ENCODE data around the gene PRLHR.
A peak's percentile ranks its signal among the peaks of the same experiment; 100 is the strongest.

The PRLHR gene

DNA sequence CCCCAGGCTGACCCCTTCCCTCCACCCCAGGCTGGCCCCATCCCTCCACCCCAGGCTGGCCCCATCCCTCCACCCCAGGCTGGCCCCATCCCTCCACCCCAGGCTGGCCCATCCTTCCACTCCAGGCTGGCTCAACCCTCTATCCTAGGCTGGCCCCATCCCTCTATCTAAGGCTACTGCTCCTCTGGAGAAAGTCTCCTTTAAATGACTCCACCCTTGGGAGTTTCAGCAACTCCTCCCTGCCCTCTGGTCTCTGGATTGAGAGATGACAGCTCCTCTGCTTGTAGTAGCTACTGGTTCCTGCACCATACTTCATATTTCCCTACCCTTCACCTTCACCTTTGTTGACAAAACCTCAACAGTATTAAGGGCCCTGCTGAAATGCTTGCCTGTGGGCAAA is 8.5 kb downstream of the PRLHR start:
- no peak for DNase-seq

DNA sequence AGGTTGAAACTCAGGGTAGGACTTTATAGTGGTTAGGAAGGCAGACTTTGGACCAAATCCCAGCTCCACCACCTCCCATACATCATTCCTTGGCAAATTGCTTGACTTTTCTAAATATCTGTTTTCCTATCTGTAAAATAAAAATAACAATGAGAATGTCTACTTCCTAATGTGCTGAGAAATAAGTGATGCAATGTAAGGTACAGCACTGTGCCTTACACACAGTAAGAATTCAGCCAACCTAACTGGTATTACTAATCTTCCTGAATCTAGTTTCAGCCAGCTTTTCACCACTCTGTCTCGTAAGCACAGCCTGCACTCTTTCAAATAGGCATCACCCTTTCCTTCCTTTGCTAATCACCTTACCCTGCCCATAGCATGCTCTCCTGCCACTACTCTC is 9.7 kb downstream of the PRLHR start:
- no peak for DNase-seq

DNA sequence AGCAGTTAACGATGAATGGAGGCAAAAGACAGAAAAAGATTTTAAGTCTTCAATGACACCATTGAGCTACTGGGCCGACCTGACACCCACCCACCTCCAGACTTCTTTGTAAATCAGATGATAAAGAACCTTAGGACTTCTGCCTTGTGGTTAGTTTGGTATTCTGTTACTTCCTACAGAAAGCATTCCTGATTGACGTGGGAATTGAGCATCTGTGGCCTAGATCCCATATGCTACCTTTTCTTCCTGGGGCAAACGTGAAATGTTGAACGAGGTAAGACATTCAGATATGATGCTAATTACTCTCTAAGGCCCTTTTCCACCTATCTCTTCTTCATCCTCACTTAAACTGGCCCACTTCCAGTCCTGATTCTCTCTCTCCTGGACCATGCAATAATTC is 10.2 kb downstream of the PRLHR start:
- no peak for DNase-seq

DNA sequence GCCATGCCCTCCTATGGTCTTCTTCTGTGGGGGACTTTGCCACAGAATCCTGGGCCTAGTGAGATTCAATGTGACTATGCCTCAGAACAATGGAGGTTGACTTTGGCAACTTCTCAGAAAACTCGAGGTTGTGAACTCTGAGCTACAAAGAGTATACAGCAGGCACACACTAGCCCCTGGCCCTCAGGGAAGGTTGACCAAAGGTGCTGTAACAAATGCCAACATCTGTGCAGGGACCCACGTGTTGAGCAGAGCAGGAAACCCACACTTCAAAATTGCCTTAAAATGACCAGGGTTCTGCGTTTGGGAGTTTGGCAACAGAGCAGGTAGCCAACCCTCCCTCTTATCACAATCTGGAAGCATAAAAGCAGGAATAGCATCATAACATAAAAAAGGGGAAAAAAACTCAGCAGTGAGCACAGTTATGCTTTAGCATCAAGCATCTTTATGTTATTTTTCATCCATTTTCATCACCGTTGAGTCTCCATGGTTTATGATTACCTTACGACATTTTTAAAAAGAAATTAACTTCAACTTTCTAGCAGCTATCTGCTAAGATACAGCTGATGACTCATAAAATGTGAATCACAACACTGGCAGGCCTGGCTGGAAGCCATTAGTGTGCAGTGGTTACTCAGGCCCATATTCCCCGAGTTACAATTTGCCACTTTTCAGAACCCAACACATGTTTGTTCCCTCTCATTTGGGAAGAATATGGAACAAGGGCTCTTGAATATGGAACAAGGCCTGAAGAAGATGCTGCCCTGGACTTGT is 11.1 kb downstream of the PRLHR start:
- no peak for DNase-seq

DNA sequence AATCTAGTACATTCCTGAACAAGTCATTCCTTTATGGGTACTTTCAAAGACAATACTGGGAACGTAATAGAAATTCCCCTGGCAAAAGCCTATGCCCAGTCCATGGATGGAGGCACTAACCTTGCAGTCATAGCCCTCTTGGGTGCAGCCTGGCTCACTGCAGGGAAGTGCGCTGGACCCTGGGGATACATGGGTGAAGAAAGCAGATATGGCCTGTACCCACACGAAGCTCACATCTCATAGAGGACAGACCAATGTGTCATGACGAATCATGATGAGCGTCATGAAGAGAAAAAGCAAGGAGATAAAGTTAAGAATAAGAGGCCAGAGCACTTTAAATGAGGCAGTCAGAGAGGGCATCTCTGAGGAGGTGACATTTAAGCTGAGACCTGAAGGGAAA is 11.8 kb downstream of the PRLHR start:
- no peak for DNase-seq

DNA sequence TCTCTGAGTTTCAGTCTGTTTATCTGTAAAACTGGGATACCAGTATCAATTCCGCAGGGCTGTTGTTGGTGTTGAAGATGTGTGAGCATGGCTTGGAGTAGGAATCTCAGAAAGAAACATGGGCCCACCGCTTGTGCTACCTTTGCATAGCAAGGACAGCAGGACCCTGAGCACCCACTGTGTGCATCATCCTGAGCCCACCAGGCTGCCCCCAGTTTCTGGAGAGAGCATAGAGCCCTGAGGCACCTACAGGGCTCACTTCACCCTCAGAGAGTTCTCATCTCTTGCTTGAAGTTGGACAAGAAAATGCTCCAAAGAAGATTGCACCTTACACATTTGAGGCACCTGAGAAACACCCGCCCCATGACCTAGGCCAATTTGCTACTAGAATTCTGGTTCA is 12.9 kb downstream of the PRLHR start:
- DNase-seq = no peak

DNA sequence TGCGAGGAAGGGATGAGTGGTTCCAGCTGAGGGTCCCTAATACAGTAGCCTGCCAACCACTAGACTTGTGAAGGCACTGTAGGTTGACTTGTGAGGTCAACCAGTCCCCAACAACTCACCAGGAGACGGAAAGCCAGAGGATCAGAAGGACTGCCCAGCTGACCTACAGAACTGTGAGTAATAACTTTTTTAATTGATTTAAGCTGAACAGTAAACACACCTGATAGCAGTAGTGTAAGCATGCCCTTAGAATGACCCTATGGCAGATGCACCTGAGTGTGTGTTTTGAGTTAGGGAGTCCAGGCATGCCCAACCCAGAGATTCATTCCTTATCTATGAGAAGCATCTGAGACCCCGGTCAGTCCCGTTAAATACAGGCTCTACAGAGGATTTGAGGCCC is 14.1 kb downstream of the PRLHR start:
- DNase-seq = no peak

DNA sequence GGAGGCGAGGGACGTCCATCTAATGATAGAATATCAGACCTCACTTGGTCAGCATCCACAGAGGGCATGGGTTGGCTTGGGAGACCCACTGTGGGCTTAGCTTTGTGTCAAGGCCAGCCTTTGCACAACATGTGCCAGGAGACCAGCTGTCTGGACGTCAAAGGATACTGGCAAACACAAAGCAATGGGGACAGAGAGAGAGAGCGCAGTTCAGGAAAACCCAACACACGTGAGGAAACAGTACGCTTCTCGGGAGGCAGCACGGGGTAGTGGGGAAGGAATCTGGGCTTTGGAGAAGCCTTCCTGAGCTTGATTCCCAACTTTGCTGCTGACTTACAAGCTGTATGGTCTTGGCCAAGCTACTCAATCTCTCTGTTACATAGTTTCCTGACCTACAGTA is 14.7 kb downstream of the PRLHR start:
- DNase-seq = no peak

DNA sequence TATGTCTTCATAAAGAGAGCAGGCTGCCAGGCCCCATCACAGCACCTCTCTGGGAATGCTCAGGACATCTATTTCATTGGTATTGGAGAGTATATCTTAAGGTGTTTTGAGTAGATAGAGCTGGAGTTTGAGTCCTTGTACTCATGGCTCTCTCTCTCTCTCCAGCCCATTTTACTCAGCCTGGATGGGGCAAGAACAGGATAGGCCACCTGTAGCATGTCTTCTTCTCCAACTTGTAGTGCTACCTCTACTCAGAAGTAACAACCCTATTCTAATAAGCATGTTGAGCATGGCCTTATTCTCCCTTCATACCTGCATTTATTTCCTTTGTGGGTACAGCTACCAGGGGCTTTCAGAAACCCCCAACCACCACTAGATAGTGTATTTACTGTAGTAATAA is 21.9 kb downstream of the PRLHR start:
- no peak for DNase-seq

DNA sequence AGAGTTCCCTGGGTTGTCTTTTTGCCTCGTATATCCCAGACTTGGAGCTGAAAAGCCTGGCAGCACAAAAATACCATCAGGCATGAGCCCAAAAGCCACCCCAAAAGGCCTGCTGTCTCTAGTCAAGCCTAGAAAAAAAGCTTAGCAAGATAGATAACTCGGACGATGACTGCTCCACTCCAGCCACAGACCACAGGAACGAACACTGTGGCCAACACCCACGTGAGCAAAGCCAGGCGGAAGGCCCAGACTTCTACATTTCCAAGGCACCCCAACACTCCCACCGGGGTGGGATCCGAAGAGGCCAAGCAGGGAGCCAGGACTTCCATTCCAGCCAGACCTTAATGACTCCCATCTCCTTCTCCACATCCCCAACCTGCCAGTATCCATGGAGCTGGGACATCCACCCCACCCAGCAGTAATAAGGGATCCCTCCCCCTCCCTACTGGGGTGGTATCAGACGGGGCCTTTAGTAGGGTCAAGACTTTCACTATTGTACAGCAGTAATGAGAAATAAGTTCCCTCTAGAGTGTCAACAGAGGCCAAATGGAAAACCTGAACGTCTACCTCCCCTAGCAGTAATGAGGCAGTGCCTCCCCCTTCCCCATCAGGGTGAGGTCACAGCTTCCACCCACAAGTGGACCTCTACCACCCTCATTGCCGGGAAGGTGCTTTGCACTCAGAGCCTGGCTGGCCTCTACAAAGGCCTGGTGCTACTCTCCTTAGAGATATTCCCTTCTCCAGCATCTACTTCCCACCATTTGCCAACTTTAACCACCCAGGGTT is 23.0 kb downstream of the PRLHR start:
- no peak for DNase-seq

DNA sequence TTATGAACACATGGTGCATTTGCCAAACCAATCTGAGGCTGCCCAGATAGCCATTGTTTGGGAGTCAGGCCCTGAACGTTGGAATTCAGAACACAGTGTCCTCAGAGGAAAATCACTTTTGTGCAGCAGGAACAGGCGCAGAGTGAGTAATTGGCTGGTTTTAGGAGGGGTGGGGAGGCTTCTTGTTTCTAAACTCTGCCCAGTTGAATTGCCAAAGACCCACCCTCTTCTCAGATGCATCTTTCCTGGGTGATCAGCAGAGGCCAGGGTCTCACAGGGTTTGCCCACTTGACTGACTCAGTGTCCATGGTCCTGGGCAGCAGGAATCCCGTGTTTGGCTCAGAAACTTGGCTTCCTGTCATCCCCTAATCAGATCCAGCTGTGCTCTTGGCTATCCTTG is 24.3 kb downstream of the PRLHR start:
- no peak for DNase-seq

DNA sequence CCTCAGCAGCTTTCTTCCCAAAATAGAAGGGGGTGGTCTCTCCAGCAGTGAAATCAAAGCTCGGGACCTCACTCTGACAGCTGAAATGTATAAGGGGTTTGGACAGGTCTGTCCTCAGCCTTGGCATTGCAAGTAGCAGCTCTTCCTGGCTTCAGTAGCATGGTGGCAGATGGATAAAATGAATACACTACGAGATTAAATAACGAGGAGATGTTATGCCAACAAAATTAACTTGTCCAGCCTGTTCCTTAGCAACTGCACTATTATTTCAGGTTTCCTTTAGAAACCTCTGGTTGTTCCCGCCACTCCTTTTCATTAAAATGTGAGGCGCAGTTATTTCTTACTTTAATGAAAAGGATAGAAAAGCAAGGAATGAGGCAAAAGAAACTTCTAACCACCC is 24.9 kb downstream of the PRLHR start:
- DNase-seq = no peak

DNA sequence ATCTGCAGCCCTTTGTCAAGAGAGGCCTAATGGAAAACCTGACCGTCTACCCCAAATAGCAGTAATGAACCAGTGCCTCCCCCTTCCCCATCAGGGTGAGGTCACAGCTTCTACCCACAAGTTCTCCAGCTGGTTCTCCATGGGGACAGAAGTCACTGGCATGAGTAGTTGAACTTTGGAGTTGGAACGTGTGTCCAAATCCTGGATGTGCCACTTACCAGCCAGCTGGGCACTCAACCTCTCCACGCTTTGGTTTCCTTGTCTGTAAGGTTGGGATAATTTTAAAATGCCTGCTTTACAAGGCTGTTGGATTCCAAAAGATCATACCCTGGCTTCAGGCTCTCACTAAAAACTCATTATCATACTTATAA is 25.6 kb downstream of the PRLHR start:
- no peak for DNase-seq

DNA sequence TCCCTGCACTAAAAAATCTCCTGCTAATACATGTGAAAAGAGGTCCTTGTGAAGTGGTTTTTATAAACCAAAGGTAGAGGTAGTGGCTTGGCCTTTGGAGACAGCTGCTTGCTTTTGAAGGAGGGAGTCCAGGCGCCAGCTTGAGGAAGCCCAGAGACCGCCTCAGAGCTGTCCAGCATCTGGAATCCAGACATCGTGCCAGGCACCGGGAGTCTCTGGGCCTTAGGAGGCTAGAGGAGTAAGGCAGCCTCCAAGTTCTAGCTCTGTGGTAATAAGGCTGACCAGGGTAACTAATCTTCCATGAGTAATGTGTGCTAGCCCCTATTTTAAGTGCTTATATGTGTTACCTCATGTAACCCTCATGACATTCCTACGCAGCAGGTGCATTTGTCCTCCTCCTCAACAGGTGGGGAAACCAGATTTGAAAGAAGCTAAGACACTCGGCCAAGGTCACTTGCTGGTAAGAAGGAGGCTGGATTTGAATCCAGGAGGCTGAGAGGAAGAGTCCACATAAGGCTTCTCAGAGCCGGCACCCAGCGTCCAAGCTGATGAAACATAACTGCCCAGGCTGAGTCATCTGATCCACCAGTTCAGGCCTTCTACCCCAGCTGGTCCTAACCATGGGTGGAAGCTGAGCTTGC is 26.1 kb downstream of the PRLHR start:
- DNase-seq = no peak

DNA sequence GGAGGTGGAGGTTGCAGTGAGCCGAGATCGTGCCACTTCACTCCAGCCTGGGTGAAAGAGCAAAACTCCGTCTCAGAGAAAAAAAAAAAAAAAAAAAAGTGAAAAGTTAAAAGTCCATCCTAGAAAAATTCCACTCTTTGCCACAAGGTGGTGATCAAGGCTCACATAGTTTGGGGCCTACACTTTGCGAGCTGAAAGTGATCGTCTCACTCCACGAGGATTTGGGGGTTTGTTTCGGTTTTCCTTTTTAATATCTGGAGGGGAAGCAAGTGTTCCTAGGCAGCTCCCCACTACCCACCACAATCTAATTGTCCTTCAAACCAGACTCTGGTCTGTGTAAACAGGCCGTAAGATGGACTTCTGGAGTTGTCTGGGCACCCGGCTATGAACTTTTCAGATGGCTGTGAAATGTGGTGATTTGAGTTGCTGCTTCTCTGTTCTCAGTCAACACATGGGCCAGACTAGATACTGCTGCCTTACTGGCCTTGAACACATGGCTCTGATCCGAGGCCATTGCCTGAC is 27.1 kb downstream of the PRLHR start:
- DNase-seq = peak; percentile 90

DNA sequence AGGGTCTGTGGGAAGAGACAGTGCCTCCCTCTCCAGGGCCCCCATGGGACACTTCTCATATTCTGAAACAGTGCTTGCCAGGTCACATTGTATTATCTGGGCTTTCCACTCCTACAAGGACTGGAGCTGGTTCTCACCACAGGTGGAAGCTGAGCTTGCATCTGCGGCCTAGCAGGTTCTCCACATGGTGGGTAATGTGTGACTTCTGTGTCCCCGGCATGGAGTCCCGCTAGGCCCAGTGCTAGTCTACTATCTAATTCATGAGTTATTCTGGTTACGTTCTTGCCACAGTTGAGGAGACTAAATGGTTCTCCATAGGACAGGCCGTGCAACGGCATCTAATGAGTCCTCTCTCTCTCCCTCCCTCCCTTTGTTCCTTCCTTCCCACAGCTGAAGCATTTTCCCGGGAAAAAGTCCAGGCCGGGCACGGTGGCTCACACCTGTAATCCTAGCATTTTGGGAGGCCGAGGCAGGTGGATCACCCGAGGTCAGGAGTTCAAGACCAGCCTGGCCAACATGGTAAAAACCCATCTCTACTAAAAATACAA is 27.7 kb downstream of the PRLHR start:
- DNase-seq = no peak

DNA sequence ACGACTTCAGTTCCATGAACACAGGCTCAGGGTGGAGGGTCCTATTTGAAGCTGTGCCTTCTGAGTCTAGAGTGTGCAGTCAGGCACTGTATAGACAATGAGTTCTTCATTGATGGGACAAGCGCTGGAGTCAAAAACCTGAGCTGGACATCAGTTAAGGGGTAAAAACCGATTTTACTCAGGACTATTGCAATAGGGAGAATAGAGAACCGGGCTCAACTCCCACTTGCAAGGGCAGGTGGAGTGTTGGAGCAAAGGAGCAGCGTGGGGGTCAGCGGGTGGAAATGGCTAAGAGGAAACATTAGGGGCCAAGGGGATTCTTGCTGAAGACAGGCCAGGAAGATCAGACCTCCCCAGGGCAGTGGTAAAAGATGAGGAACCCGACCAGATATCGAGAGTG is 28.5 kb downstream of the PRLHR start:
- no peak for DNase-seq

DNA sequence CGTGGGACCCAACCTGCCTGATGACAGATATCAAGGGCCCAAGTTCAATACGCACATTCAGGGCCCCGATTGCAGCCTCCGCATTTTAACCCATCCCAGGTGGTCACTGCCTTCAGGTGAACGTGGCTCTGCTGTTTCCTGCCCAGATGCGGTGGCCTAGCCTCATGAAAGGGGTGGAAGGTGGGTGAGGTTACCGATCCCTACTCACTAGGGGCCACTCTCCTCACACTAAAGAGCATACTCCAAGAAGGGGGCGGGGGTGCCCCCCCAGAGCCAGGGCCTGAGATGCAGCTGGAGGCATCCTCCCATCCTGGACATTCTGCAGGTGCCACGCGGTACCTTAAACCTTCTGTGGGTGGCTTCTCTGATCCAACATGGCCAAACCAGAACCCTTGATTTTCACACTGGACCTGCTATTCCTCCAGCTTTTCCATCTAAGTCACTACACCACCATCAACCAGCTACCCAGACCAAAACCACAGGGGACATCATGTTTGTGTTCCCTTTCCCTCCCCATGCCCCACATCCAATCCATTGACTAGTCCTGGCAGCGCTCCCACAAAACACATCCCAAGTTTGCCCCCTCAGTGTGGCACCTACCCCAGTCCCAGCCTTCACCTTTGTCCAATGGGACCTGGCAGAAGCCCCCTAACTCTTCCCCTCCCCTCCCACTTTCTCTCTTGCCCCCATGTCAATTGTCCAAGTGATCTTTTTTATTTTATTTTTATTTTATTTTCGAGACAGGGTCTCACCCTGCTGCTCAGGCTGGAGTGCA is 30.0 kb downstream of the PRLHR start:
- no peak for DNase-seq

DNA sequence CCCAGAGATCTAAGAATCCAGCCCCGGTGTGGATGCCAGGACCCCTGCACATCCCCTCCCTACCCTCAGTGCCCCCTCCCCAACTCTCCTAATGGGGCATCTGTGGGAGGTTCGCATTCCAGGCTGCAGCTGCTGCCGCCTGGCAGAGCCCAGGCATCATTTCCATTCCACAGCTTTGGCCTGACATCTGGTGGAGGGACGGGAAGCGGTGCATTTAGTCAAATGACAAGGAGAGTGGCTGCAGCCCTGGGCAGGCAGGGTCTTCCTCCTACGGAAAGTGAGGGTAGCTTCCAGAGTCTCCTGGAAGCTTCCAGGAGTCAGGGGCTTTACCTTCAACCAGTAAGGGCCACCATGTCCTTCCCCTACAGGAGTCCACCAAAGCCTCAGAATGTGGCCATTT is 30.8 kb downstream of the PRLHR start:
- peak; percentile 43 for DNase-seq

DNA sequence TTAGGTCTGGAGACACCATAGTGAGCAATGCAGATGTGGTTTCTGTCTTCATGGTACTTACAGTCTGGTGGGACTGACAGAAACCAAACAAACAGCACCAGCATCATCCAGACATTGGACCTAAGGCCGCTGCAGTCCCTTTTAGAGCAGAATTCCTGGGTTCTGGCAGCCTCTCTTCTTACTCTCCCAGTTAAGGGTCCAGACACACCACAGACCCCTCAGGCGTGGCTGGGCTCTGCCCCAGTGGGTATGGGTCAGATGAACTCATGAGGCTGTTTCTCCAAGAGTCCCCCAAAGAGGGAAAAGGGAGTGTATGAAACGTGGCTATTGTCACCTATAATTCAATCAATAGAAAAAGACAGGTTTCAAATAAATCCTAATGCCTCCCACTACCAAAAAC is 31.3 kb downstream of the PRLHR start:
- no peak for DNase-seq

DNA sequence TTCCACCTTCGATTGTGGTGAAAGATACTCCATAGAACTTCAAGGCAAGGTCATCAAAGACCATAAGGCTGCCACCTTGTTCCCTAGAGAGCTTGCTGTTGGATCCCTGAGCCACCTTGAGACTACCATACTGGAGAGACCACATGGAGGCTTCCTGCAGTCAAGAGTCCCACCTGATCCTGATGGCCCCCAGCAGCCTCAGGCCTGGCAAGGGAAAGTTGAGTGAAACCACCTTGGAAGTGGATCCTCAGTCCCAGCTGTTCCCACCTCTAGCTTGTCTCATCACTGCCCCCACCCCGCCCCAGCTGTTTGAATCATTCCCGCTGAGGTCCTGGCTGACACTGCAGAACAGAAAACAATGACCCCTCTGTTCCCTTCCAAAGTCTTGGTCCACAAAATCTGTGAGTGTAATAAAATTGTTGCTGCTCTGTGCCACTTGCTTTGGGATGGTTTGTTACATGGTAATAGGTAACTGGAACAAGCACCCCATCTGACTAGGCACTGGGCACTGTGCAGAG is 32.0 kb downstream of the PRLHR start:
- DNase-seq = no peak

DNA sequence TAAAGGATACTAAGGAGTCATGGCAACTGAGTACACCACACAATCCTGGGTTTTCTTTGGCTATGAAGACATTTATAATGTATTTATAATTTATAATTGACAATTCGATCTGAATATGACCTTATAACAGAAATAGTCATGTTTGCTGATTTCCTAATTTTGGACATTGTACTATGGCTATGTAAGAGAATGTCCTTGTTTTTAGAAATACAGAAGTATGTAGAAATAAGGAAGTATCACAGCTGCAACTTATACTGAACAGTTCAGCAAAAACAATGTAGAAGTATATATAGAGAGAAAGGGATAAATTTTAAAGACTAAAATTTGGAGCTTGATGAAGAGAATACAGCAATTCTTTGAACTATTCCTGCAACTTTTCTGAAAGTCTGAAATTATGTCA is 32.6 kb downstream of the PRLHR start:
- DNase-seq = no peak

DNA sequence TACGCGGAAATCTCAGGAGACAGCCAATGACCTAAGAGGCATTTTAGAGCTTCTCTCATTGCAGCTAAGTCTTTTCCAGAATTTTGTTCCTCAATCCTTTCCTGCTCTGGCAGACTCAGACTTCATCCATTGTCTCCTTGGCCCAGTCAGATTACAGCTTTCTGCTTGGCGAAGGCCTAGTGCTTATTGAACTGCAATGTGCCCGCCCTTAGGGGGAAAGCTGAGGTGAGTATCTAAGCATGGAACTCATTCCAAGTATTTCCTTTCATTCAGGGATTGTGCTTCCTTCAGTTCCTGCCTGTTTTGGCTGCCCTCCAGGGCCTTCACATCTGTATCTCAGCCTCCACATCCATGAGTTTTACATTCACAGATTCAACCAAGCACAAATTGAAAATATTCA is 37.5 kb downstream of the PRLHR start:
- DNase-seq = no peak

Measured in OCI-M1 (cell line).